ENCODE data around the gene C2orf69.

C2orf69 gene

GRCh38 chr2:199916980-199917379, 5.9 kb downstream of the C2orf69 start:
- DNase-seq, result no peak

GRCh38 chr2:199922856-199923255, 11.8 kb downstream of the C2orf69 start:
- no peak for DNase-seq

GRCh38 chr2:199923924-199924323, 12.8 kb downstream of the C2orf69 start:
- no peak for DNase-seq

GRCh38 chr2:199926806-199927205, 15.7 kb downstream of the C2orf69 start:
- DNase-seq, result no peak

- DNase-seq, result no peak
These were observed 17.1 kb downstream of the C2orf69 start for GRCh38 chr2:199928226-199928625.

- no peak for DNase-seq
These were observed 17.5 kb downstream of the C2orf69 start for GRCh38 chr2:199928626-199929025.

GRCh38 chr2:199929262-199929661, 18.2 kb downstream of the C2orf69 start:
- no peak for DNase-seq

- no peak for DNase-seq
These were observed 21.3 kb downstream of the C2orf69 start for GRCh38 chr2:199932312-199932855.

- DNase-seq, result no peak
These were observed 22.4 kb downstream of the C2orf69 start for GRCh38 chr2:199933466-199933865.

- no peak for DNase-seq
These were observed 25.5 kb downstream of the C2orf69 start for GRCh38 chr2:199936554-199936953.

- no peak for DNase-seq
These were observed 29.3 kb downstream of the C2orf69 start for GRCh38 chr2:199940373-199940772.

GRCh38 chr2:199943373-199943772, 32.3 kb downstream of the C2orf69 start:
- no peak for DNase-seq

GRCh38 chr2:199946196-199946595, 35.1 kb downstream of the C2orf69 start:
- no peak for DNase-seq

GRCh38 chr2:199946836-199947235, 35.7 kb downstream of the C2orf69 start:
- DNase-seq, result no peak

GRCh38 chr2:199950396-199950795, 39.3 kb downstream of the C2orf69 start:
- DNase-seq, result no peak

GRCh38 chr2:199951023-199951422, 39.9 kb downstream of the C2orf69 start:
- no peak for DNase-seq

GRCh38 chr2:199955007-199955338, 43.9 kb downstream of the C2orf69 start:
- DNase-seq, result no peak

- DNase-seq, result peak; percentile 80
These were observed 44.4 kb downstream of the C2orf69 start, which contains the start of the genes MAIP1 and TYW5 for GRCh38 chr2:199955339-199956061. TSS of gene MAIP1 (plus strand) at chr2:199955582. CDS start at chr2:199955799, 217 bp downstream. TSS of gene TYW5 (minus strand) at chr2:199955491. CDS start at chr2:199955470, 21 bp downstream.

- DNase-seq, result no peak
These were observed 44.9 kb downstream of the C2orf69 start for GRCh38 chr2:199956062-199956380.

GRCh38 chr2:199958014-199958413, 46.9 kb downstream of the C2orf69 start:
- no peak for DNase-seq

GRCh38 chr2:199962203-199962602, 51.1 kb downstream of the C2orf69 start:
- no peak for DNase-seq

- DNase-seq, result no peak
These were observed 55.3 kb downstream of the C2orf69 start for GRCh38 chr2:199966405-199966804.

GRCh38 chr2:199966976-199967375, 55.9 kb downstream of the C2orf69 start:
- no peak for DNase-seq

GRCh38 chr2:199968126-199968525, 57.0 kb downstream of the C2orf69 start:
- DNase-seq, result no peak

GRCh38 chr2:199972088-199972626, 61.1 kb downstream of the C2orf69 start:
- DNase-seq, result no peak
